CD14-positive monocyte (primary cell): ENCODE results near the gene STAT3. TPM values are rescaled to one million over a fixed set of nuclear protein-coding genes. Genes with fewer than 3 reads are reported as not detected.

Experiments used
- DNase-seq, 3 donors: peaks; one replicate each; pipeline ENCODE4 v3.0.0-alpha.2; 2011 to 2022
- H2AFZ ChIP-seq: 2 replicates; pipeline ENCODE4 v1.6.0; 2012; ENCODE audit warnings: mild to moderate bottlenecking, low read depth, low read length, inconsistent platforms; ENCODE audit not compliant: insufficient read depth, poor library complexity, severe bottlenecking
- H3K27ac ChIP-seq, 2 donors: 1 replicate in 1 of 2; 2 replicates in 1 of 2; pipeline ENCODE4 v1.5.1; 2012 to 2013; ENCODE audit warnings: low read length in 2 of 2, control low read depth in 1 of 2, inconsistent platforms in 1 of 2, low read depth in 1 of 2, mild to moderate bottlenecking in 1 of 2
- H3K27me3 ChIP-seq, 2 donors: one replicate each; pipeline versions ENCODE4 v1.6.0 to v1.6.1; 2011 to 2013; ENCODE audit warnings: low read length in 2 of 2; ENCODE audit not compliant: control insufficient read depth in 2 of 2, insufficient read depth in 2 of 2
- H3K36me3 ChIP-seq, 2 donors: replicated peaks in 1 of 2; 1 replicate in 1 of 2; 2 replicates in 1 of 2; pipeline versions ENCODE4 v1.5.1 to v1.6.1; 2012 to 2013; ENCODE audit warnings: low read length in 2 of 2, control low read depth in 1 of 2, inconsistent platforms in 1 of 2, mild to moderate bottlenecking in 1 of 2; ENCODE audit not compliant: insufficient read depth in 2 of 2, control insufficient read depth in 1 of 2
- H3K4me1 ChIP-seq, 2 donors: 1 replicate in 1 of 2; 2 replicates in 1 of 2; pipeline versions ENCODE4 v1.5.1 to v1.6.1; 2012 to 2013; ENCODE audit warnings: low read length in 2 of 2, control low read depth in 1 of 2, inconsistent platforms in 1 of 2, mild to moderate bottlenecking in 1 of 2, moderate library complexity in 1 of 2; ENCODE audit not compliant: insufficient read depth in 2 of 2, control insufficient read depth in 1 of 2
- H3K4me2 ChIP-seq: replicated peaks from 2 replicates; pipeline ENCODE3; 2012; ENCODE audit warnings: low read length, moderate library complexity, mild to moderate bottlenecking; ENCODE audit not compliant: poor library complexity, severe bottlenecking; ENCODE audit errors: extremely low read depth
- H3K4me3 ChIP-seq, 3 experiments: fragments of 200-600 bp in 1 of 3; sonication (generic) in 1 of 3; replicated peaks in 1 of 3; 1 replicate in 2 of 3; 2 replicates in 1 of 3; pipeline ENCODE4 v1.5.1; 2011 to 2013; ENCODE audit warnings: low read length in 3 of 3, mild to moderate bottlenecking in 3 of 3, control low read depth in 2 of 3, low read depth in 2 of 3, inconsistent platforms in 1 of 3, moderate library complexity in 1 of 3
- H3K79me2 ChIP-seq: 2 replicates; pipeline ENCODE4 v1.6.0; 2012; ENCODE audit warnings: mild to moderate bottlenecking, control low read depth, inconsistent platforms, low read length, moderate library complexity; ENCODE audit not compliant: insufficient read depth
- H3K9ac ChIP-seq: 2 replicates; pipeline ENCODE4 v1.6.0; 2017; ENCODE audit warnings: low read length, mild to moderate bottlenecking; ENCODE audit not compliant: insufficient read depth, poor library complexity, severe bottlenecking
- H3K9me3 ChIP-seq, 2 donors: replicated peaks in 1 of 2; 1 replicate in 1 of 2; 2 replicates in 1 of 2; pipeline versions ENCODE4 v1.5.1 to v1.6.1; 2012 to 2013; ENCODE audit warnings: low read length in 2 of 2, control low read depth in 1 of 2; ENCODE audit not compliant: control insufficient read depth in 1 of 2, insufficient read depth in 1 of 2
- H4K20me1 ChIP-seq: 2 replicates; pipeline ENCODE4 v1.6.0; 2012; ENCODE audit warnings: mild to moderate bottlenecking, low read length, control low read depth, moderate library complexity; ENCODE audit not compliant: insufficient read depth
- H3K27ac Mint-ChIP-seq, 7 donors: one replicate each; pipeline ENCODE4 v1.8.0; 2020; ENCODE audit warnings: mild to moderate bottlenecking in 7 of 7, mixed read lengths in 7 of 7, moderate library complexity in 6 of 7, inconsistent platforms in 2 of 7
- H3K27me3 Mint-ChIP-seq, 3 donors: one replicate each; pipeline ENCODE4 v1.8.0; 2021 to 2022; ENCODE audit warnings: low read depth in 3 of 3, mild to moderate bottlenecking in 3 of 3, mixed read lengths in 3 of 3, moderate library complexity in 3 of 3, inconsistent platforms in 1 of 3
- H3K36me3 Mint-ChIP-seq, 2 donors: one replicate each; pipeline ENCODE4 v1.8.0; 2020; ENCODE audit warnings: mixed read lengths in 2 of 2, inconsistent platforms in 1 of 2, mild to moderate bottlenecking in 1 of 2
- H3K4me1 Mint-ChIP-seq: one replicate; pipeline ENCODE4 v1.8.0; 2020; ENCODE audit warnings: mild to moderate bottlenecking, mixed read lengths
- H3K4me3 Mint-ChIP-seq, 2 donors: one replicate each; pipeline ENCODE4 v1.8.0; 2020; ENCODE audit warnings: mild to moderate bottlenecking in 2 of 2, mixed read lengths in 2 of 2, moderate library complexity in 1 of 2
- H3K9me3 Mint-ChIP-seq, 7 donors: one replicate each; pipeline ENCODE4 v1.8.0; 2020 to 2022; ENCODE audit warnings: mixed read lengths in 7 of 7, mild to moderate bottlenecking in 6 of 7, moderate library complexity in 6 of 7, inconsistent platforms in 2 of 7
- WGBS: methylation state at CpG from one replicate; pipeline ENCODE4 v1.1.5; 2013; ENCODE audit warnings: missing lambda C conversion rate; ENCODE audit not compliant: insufficient coverage; 5-methylcytosine and 5-hydroxymethylcytosine counted together
- intact Hi-C, 2 donors: fragments of 100-400 bp; cut with micrococcal nuclease; formaldehyde crosslinking; loops; one replicate each; pipeline versions ENCODE4 v1.15.0 to v1.15.1; 2023
- polyA plus RNA-seq, 3 donors: library from polyadenylated mRNA; depleted of rRNA in 1 of 3; unstranded in 2 of 3; stranded (reverse) in 1 of 3; fragments of 300-500 nt in 2 of 3; fragments of >200 nt in 1 of 3; fragmentation: Illumina TruSeq in 2 of 3; gene quantifications; 1 replicate in 2 of 3; 2 replicates in 1 of 3; pipeline ENCODE4 v1.2.3, GENCODE V29; 2012 to 2021
- TF ChIP-seq, protein P1 (sequence below): fragments of 200-600 bp; IDR thresholded peaks from one replicate; pipeline ENCODE4 v1.8.0; 2022; ENCODE audit warnings: antibody characterized with exemption, mild to moderate bottlenecking

STAT3 gene
- polyA plus RNA-seq, 3 donors = 73.0 to 155 (median 110) TPM

DNA sequence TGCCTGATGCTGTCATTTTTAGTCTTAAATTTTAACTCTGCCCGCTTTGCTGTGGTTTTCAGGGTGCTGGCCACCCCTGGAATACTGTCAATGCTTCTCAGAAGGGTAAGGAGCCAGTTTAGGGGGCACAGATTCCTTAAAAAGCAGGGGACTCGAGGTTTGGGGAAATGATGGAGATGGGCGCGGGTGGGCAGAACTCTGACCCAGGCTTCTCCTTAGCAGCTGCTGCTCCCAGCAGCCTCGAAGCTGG, 76.3 kb downstream of the STAT3 start:
- peaks cover 0 to 3% (median 0%) of the 10 kb centered on the region in 7 donors for H3K9me3 Mint-ChIP-seq
- peaks cover 65 to 87% of the 10 kb centered on the region in 2 donors for H3K36me3 Mint-ChIP-seq
- peaks cover 96% of the 10 kb centered on the region for H4K20me1 ChIP-seq
- peak overlapping the region; percentile 31 to 64 for H3K27ac ChIP-seq
- peak overlapping the region; percentile 64 for H3K4me2 ChIP-seq
- no peaks in the 10 kb centered on the region for H3K27me3 ChIP-seq
- peak overlapping the region in 1 of 3 experiments; percentile 44 for H3K4me3 ChIP-seq
- peaks cover 72 to 83% of the 10 kb centered on the region in 2 donors for H3K36me3 ChIP-seq
- H2AFZ ChIP-seq = no peak overlapping the region
- TF ChIP-seq, protein P1, sequence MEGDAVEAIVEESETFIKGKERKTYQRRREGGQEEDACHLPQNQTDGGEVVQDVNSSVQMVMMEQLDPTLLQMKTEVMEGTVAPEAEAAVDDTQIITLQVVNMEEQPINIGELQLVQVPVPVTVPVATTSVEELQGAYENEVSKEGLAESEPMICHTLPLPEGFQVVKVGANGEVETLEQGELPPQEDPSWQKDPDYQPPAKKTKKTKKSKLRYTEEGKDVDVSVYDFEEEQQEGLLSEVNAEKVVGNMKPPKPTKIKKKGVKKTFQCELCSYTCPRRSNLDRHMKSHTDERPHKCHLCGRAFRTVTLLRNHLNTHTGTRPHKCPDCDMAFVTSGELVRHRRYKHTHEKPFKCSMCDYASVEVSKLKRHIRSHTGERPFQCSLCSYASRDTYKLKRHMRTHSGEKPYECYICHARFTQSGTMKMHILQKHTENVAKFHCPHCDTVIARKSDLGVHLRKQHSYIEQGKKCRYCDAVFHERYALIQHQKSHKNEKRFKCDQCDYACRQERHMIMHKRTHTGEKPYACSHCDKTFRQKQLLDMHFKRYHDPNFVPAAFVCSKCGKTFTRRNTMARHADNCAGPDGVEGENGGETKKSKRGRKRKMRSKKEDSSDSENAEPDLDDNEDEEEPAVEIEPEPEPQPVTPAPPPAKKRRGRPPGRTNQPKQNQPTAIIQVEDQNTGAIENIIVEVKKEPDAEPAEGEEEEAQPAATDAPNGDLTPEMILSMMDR = no peak
- peak overlapping the region in 1 of 2 donors; percentile 68 for H3K4me3 Mint-ChIP-seq
- peaks cover 31 to 41% of the 10 kb centered on the region in 2 donors for H3K4me1 ChIP-seq
- no peaks in the 10 kb centered on the region for H3K9me3 ChIP-seq
- DNase-seq = no peak
- peak overlapping the region; percentile 57 to 85 (median 75) for H3K27ac Mint-ChIP-seq
- H3K27me3 Mint-ChIP-seq = peaks cover 1 to 2% (median 1%) of the 10 kb centered on the region in 3 donors
- H3K9ac ChIP-seq = peak overlapping the region; percentile 21
- H3K79me2 ChIP-seq = no peaks in the 10 kb centered on the region
- intact Hi-C loops = no loop called here
- H3K4me1 Mint-ChIP-seq = peaks cover 38% of the 10 kb centered on the region
- WGBS = 0% methylated on average over 5 of the region's 5 CpGs

DNA sequence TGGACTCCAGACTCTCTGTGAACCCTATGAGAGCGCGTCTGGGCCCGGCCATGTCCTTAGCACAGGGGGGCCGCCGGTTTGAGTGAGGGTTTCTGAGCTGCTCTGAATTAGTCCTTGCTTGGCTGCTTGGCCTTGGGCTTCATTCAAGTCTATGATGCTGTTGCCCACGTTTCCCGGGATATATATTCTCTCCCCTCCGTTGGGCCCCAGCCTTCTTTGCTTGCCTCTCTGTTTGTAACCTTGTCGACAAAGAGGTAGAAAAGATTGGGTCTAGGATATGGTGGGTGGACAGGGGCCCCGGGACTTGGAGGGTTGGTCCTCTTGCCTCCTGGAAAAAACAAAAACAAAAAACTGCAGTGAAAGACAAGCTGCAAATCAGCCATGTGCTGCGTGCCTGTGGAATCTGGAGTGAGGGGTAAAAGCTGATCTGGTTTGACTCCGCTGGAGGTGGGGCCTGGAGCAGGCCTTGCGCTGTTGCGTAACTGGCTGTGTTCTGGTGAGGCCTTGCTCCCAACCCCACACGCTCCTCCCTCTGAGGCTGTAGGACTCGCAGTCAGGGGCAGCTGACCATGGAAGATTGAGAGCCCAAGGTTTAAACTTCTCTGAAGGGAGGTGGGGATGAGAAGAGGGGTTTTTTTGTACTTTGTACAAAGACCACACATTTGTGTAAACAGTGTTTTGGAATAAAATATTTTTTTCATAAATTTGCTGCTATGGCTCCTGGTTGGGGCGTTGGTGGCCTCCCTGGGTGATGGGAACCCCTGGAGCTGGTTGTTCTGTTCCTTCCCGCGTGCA, 76.8 kb downstream of the STAT3 start:
- peak overlapping the region; percentile 57 to 86 (median 77) for H3K27ac Mint-ChIP-seq
- no peaks in the 10 kb centered on the region for H3K9me3 ChIP-seq
- peak; percentile 65 to 73 (median 68) for DNase-seq
- 48% methylated on average over 11 of the region's 19 CpGs for WGBS
- peak overlapping the region; percentile 64 for H3K4me2 ChIP-seq
- peaks cover 37% of the 10 kb centered on the region for H3K4me1 Mint-ChIP-seq
- H3K4me3 ChIP-seq = peak overlapping the region in 1 of 3 experiments; percentile 44
- H3K27ac ChIP-seq = peak overlapping the region; percentile 31 to 64
- H3K36me3 Mint-ChIP-seq = peaks cover 65 to 87% of the 10 kb centered on the region in 2 donors
- peak overlapping the region in 1 of 2 donors; percentile 68 for H3K4me3 Mint-ChIP-seq
- TF ChIP-seq, protein P1 = no peak
- no peaks in the 10 kb centered on the region for H3K79me2 ChIP-seq
- H2AFZ ChIP-seq = no peak overlapping the region
- H3K9me3 Mint-ChIP-seq = peaks cover 0 to 3% (median 0%) of the 10 kb centered on the region in 7 donors
- H4K20me1 ChIP-seq = peaks cover 93% of the 10 kb centered on the region
- peaks cover 31 to 41% of the 10 kb centered on the region in 2 donors for H3K4me1 ChIP-seq
- peaks cover 71 to 83% of the 10 kb centered on the region in 2 donors for H3K36me3 ChIP-seq
- peaks cover 1 to 2% (median 1%) of the 10 kb centered on the region in 3 donors for H3K27me3 Mint-ChIP-seq
- H3K27me3 ChIP-seq = no peaks in the 10 kb centered on the region
- no peak overlapping the region for H3K9ac ChIP-seq
- intact Hi-C loops = no loop called here
